Measurements from ENCODE around the gene POMT1.

DNA sequence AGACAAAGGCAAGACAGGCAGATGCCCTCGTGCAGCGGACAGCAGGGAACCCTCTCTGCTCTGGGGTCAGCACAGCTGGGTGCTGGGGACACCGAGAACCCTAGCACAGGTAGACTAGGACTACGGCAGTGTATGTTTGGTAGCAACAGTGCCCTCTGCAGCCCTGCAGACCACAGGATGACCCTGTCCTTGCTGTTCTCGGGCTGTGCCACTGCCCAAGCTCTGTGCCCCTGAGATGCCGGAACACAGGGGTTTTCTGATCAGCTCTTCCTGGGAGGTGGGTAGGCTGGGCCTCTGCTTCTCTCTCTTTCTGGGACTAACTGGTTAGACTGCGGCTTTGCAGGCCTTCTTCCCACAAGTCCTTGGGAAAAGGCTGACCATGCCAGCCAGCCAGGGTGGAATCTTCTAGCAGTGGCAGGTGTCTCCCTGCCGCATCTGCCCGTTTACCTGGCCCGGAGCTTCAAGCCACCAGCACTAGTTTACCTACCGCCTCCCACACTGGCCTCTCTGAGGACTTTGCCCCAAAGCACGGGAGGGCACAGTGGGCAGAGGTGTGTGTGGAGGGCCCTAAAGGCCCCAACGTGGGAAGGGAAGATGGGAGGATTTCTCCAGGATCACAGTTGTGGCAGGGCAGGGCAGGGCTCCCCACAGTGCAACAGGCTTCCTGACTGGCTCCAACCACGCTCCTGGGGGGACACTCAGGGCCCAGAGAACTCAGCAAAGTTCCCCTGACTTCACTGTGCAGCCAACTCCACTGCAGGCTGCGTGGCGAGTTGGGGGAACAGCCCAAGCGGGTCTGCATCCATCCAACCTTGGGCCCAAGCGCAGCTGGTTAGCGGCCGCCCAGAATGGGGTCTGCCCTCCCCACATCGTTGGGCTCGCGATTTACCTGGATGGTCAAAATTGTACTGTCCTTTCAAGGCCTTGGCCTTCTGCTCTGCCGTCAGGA is 27.2 kb downstream of the POMT1 start:
- TF ChIP-seq POLR2A (IDR thresholded peaks at IDR 0.05) = no peak
- TF ChIP-seq, protein P1, sequence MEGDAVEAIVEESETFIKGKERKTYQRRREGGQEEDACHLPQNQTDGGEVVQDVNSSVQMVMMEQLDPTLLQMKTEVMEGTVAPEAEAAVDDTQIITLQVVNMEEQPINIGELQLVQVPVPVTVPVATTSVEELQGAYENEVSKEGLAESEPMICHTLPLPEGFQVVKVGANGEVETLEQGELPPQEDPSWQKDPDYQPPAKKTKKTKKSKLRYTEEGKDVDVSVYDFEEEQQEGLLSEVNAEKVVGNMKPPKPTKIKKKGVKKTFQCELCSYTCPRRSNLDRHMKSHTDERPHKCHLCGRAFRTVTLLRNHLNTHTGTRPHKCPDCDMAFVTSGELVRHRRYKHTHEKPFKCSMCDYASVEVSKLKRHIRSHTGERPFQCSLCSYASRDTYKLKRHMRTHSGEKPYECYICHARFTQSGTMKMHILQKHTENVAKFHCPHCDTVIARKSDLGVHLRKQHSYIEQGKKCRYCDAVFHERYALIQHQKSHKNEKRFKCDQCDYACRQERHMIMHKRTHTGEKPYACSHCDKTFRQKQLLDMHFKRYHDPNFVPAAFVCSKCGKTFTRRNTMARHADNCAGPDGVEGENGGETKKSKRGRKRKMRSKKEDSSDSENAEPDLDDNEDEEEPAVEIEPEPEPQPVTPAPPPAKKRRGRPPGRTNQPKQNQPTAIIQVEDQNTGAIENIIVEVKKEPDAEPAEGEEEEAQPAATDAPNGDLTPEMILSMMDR (IDR thresholded peaks at IDR 0.05) = no peak

All from upper lobe of left lung (tissue), 4 donors.